ENCODE results near the gene ESYT2.

DNA sequence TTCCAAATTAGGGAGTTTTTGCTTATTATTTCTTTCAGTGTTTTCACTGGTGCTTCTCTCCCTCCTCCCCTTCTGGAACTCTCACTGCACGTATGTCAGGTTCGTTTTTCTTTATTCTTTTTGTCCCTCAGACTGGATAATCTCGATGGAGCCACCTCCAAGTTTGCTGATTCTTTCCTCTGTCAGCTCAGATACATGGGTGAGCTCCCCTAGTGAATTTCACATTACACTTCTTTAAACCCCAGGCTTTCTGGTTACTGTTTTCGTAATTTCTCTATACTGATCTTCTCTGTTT lies 103.9 kb downstream of the ESYT2 start:
- TF ChIP-seq CTCF (optimal IDR thresholded peaks at IDR 0.05 in 1 of 3, IDR thresholded peaks at IDR 0.05 in 1 of 3, conservative IDR thresholded peaks at IDR 0.05 in 1 of 3; ENCODE audit: extremely low read depth in 1 of 3, insufficient read depth in 2 of 3, low read length in 3 of 3) (no peak), EZH2 (IDR thresholded peaks at IDR 0.05; ENCODE audit: low read length) (no peak)
